CD4-positive, alpha-beta T cell treated with Interleukin-2 at 100 ng/mL for 4 hours (primary cell): ENCODE data around the gene MED26.

ENCODE experiments used
- DNase-seq: peaks from one replicate; pipeline ENCODE4 v3.0.0-alpha.2; 2020; ENCODE audit warnings: low spot score

Gene MED26

DNA sequence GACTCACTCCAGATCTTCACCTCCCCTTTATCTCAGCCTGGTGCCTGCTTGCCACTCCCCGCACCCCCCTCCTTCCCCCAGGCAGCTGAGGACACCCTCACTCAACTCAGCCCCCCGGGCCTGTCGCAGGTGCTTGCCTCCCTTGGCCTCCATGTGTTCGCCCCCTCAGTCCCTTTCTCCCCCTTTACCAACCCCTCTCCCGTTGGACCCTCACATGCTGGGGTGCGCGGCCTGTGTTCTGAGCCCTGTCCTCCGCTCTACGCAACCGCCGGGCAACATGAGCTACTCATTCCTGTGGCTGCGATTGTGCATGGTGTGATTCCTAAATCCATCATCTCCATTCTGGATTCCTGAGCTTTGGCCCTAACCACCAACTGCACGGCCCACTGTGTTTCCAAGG, 90.9 kb downstream of the MED26 start:
- no peak for DNase-seq

DNA sequence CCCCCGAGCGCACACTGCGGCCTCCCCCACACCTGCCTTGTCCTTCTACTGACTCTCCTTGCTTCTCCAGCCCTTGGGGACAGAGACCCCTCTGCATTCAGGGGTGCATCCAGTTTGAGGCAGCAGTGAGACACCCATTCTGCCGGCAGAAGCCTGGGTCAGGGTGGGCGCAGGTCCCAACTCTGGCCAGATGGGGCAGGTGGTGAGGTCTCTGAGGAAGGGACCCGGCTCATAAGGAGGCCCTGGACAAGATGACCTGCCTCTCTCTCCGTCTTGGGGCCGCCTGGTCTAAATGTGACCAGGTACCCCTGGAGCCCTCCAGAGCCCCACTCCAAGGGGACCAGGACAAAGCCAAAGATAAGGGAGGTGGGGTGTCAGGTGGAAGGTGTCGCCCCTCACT, 91.9 kb downstream of the MED26 start:
- DNase-seq: no peak

DNA sequence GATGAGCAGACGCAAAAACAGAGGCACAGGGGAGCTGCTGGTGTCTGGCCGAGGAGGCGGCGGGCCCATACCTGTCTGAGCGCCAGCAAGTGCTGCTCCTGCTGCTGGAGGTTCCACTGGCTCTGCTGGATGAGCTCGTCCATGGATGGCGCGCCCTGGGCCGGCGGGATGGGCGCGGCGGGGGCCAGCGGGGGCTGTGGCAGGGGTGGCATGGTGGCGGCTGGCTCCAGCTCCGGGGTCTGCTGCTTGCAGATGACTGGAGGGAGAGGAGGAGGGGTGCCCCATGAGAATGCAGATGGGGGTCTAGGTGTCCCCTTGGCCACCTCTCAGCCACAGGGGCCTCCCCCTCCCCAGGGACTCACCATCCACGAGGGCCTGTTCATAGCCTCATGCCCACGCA, 92.6 kb downstream of the MED26 start:
- no peak for DNase-seq

DNA sequence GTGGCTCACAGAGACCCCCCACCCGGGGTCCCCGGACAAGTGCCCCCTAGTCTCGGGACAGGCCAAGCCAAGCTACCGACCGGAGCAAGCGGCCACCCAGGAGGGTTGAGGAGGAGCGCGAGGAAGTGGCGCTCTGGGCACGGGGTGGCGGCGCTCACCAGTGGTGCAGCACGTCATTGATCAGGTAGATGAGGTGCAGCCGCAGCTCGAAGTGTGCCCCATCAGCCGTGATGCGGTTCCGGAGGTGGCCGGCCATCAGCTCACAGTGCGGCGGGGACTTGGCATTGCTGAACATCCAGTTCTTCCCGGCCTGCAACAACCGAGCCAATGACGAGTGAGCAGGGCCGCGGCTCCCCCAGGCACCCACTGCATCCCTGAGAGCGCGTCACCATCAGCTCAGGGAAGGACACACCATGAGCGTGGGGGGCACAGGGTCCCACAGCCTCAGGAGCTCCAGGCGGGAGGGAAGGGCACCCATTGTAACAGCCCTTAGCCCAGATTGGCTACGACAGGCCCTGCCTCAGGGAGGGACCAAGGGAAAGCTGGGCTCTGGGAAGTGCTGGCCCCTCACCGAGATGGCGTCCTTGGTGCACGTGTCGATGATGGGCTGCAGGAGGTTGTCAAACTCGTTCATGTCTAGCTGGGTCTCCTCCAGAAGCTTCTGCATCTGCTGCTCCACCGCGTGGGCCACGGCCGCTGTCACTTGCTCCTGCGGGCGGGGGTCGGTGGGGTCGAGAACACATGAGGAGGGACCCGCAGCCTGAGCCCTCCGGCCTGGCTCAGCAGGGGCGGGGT, 95.4 kb downstream of the MED26 start:
- DNase-seq: no peak

DNA sequence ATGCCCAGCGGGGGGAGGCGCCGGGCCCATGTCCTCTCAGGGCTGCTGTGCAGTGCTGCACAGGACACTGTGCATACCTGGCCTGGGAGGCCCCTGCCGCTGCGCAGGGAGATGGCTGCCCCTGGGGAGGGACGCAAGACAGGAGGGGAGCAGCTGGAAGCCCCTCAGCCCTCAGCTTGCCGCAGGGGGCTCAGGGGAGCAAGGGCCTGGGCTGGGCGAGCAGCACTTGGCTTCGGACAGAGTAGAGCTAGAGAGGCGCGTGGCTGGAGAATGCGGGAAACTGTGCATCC, 96.7 kb downstream of the MED26 start:
- DNase-seq: no peak

DNA sequence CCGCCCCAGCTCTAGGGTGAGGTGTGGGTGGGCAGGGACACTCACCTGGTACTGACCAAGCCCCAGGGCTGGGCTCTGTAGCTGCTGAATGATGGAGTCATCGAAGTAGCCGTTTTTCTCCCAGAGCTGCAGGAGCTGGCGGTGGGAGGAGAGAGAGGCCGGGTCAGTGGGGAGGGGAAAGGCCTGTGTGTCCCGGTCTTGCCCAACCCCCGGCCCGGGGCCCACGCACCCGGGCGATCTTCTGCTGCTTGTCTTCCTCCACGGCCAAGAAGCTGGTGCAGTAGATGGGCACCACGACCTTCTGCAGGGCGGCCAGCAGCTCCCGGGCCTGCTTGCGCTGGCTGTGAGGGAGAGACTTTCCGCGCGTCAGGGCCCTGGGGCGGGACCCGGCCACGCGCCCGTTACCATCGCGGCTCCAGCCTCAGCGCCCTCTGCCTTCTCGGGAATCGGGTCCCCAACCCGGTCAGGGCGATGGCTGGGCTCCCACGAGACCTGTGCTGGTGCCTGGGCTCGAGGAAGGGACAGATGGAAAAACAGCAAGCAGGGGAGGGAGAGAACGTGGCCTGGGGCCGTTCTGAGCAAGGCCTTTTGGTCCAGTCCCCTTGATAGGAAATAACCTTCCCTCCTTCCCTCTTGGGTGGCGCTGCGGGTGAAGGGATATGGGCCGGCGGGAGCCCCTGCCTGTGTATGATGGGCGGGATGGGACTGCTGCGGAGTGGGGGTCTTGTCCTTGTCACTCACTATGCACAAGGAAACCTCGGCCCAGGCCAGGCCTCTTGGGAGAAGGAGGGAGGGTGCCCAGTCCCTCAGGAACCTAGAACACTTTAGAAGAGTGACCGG, 97.2 kb downstream of the MED26 start:
- DNase-seq: no peak

DNA sequence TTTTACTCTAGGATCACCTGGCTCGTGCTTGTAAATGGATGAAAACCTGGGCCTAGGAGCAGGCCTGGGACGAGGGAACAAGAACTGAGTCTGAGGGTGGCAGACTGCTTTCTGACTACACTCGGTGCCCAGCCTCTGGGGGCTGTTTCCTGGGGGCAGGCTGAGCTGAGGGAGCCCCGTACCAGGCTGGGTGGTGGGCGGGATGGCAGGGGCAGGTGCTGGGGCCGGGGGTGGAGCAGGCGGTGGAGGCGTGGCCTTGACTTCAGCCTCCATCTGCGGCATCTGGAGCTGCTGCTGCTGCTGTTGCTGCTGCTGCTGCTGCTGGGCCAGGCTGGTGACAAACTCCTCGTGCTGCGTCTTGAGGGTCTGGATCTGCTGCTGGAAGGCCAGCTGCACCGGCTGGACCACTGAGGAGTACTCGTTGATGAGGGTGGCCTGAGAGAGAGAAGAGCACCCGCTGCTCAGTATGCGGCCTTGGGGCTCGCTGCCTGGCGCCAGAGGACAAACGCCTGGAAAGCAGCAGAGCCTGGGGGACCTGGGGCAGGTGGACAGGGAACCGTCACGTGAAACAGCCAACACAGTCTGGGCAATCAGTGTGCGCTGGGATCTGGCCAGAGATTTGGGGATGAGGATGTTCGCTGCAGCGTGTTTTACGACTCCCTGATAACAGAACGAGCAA, 98.4 kb downstream of the MED26 start:
- no peak for DNase-seq

DNA sequence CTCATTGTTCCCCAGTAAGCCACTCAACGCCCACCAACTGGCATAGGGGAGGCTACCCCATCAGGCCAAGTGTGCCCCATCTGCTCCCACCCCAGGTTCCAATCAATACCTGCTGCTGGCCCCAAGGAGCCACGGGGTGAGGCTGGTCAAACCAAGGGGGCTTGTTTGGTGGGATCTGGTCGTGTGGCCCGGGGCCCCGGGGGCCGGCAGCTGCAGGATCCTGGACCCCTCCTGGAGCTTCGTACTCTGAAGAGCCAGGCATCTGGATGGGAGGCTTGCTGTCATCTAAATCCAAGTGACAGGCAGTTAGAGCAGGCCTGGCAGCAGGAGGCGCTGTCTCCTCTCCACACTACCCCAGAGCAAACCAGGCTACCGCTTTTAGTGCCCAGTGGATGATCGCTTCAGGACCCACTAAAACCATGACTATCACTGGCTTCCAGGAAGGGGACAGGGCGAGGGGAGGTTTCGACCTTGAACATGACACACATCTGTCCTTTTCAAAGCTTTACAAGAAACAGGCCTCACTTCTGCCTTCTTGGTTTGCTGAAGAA, 100.0 kb downstream of the MED26 start:
- DNase-seq: peak; percentile 45

DNA sequence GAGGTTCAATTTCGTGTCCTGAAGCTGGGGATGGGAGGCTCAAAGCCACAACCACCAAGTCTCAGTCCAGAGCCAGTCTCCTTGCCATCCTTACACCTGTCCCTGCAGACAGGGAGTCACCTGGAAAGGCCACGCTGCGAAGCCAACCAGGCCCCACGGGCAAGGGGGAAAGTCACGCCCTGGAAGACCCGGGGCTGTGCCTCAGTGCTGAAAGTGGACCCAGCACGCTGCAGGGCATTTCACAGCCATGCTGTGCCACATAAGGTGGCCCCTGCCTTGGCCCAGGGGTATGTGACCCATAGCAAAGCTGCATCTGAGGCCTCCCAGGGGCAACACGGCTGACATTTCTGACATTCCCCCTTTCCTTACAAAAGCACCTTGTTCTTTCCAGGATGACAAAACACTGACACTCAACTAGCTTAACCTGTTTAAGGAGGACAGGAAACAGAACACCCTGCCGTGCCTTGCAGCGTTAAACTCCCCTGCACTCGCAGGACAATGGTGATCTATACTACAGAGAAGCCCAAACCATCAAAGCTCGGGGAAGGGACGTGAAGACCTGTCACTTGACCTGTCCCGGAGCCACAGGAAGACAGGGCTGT, 100.6 kb downstream of the MED26 start:
- no peak for DNase-seq

DNA sequence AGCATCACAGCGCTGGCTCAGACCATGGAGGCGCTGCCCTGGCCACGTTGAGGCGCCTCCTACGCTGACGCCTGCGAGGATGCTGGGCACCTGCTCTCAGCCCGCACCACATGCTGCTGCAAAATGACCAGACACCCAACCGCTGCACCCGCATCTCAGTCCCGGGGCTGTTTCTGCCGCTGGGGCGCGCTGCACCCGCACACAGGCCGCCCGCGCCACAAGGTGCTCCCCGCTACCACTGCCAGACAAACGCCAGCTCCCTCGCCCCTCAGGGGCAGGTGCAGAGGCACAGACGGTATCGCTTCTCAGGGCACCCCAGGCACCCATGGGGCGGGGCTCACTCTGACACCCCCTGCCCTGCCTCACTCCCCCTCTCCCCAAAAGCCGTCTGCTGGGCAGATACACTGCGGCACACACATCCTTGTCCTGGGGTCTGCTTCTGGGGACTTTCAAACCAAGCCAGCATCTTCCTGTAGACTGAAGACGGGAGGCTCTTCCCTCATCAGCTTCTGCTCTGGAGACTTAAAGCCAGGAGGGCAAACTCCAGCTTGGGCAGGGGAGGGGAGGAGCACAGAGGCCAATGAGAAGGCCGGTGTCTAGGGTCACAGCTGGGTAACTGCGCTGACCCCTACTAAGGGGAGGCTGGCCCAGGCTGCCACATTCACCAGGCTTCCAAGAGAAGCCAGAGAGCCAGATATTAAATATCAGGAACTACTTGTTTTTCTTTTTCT, 102.1 kb downstream of the MED26 start:
- no peak for DNase-seq

DNA sequence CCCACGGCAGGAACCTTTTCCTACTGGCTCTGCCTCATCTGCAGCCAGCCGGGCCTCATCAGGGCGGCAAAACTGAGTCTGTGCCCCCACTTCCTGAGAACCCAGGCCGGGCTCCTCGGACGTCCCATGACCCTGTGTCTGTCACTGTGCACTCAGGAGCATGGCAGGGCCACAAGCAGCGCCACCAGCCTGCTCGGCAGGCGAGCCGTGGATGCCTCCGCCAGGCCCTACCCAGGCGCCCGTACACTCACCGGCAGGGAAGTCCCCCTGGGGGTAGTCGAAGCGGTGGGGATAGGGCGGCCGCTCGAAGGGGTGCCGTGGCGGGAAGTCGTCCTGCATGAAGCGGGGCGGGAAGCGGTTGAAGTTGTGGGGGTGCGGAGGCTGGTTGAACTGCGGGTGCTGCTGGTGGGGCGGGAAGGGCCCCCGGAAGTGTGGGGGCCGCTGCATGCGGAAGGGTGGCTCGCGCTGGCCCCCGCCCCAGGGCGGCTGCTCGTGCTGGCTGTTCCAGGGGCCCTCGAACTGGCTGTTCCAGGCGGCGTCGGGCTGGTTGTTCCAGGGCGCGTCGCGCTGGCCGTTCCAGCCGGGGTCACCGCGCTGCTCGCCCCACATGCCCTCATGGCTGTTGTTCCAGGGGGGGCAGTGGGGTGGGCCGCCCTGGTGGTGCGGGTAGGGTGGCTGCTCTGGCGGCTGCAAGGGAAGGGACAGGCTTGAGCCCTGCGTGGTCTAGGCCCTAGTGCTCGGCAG, 102.8 kb downstream of the MED26 start:
- DNase-seq: no peak
